ENCODE data around the gene RCAN1.

GRCh38 chr21:34579411-34579810 is 35.5 kb downstream of the RCAN1 start:
- no peak for TF ChIP-seq TAF1 (IDR thresholded peaks at IDR 0.05; ENCODE audit: borderline replicate concordance, low read depth, low read length)
- no peak for TF ChIP-seq POLR2A (IDR thresholded peaks at IDR 0.05; ENCODE audit: low read depth, low read length)
